Neural cell (in vitro differentiated cells): ENCODE data around the gene INPP5F. TPM values are rescaled to one million over a fixed set of nuclear protein-coding genes. Genes with fewer than 3 reads are reported as not detected.

Experiments
- H2AFZ ChIP-seq: fragments of 200-600, 300-800 bp; sonication (generic), shearing (Covaris generic); 2 replicates; pipeline ENCODE4 v1.6.0; 2014; ENCODE audit warnings: low read depth, mild to moderate bottlenecking, antibody characterized with exemption, low read length, moderate library complexity
- H3F3A ChIP-seq: fragments of 200-600 bp; shearing (Covaris generic); 2 replicates; pipeline ENCODE4 v1.6.1; 2016; ENCODE audit warnings: mild to moderate bottlenecking, moderate library complexity, mixed read lengths, antibody characterized with exemption, low read length; ENCODE audit not compliant: insufficient read depth, poor library complexity, severe bottlenecking
- H3K27ac ChIP-seq: fragments of 200-600, 300-800 bp; sonication (generic), shearing (Covaris generic); 2 replicates; pipeline ENCODE4 v1.5.1; 2014; ENCODE audit warnings: mild to moderate bottlenecking, low read length, moderate library complexity
- H3K27me3 ChIP-seq: fragments of 300-800, 200-600 bp; sonication (generic), shearing (Covaris generic); 2 replicates; pipeline ENCODE4 v1.6.0; 2014; ENCODE audit warnings: mild to moderate bottlenecking, low read depth, low read length, moderate library complexity; ENCODE audit not compliant: insufficient read depth
- H3K36me3 ChIP-seq: fragments of 300-800, 200-600 bp; sonication (generic), shearing (Covaris generic); 2 replicates; pipeline ENCODE4 v1.5.1; 2014; ENCODE audit warnings: mild to moderate bottlenecking, antibody characterized with exemption, low read length, moderate library complexity; ENCODE audit not compliant: insufficient read depth
- H3K4me2 ChIP-seq: fragments of 300-800, 200-600 bp; sonication (generic), shearing (Covaris generic); 2 replicates; pipeline ENCODE4 v1.6.0; 2014; ENCODE audit warnings: mild to moderate bottlenecking, low read length
- H3K4me3 ChIP-seq: fragments of 300-800, 200-600 bp; sonication (generic), shearing (Covaris generic); 2 replicates; pipeline ENCODE4 v1.5.1; 2014; ENCODE audit warnings: mild to moderate bottlenecking, low read length, moderate library complexity
- H3K79me2 ChIP-seq: fragments of 200-600 bp; shearing (Covaris generic); replicated peaks from 2 replicates; pipeline ENCODE4 v1.6.0; 2014; ENCODE audit warnings: mild to moderate bottlenecking, low read length, moderate library complexity; ENCODE audit not compliant: insufficient read depth
- H3K9ac ChIP-seq: fragments of 300-800, 200-600 bp; sonication (generic), shearing (Covaris generic); 2 replicates; pipeline ENCODE4 v1.6.1; 2016; ENCODE audit warnings: mild to moderate bottlenecking, low read length, mixed read lengths
- H3K9me2 ChIP-seq: fragments of 200-600 bp; shearing (Covaris generic); 2 replicates; pipeline ENCODE4 v1.6.1; 2016; ENCODE audit warnings: mild to moderate bottlenecking, low read length, mixed read lengths; ENCODE audit not compliant: insufficient read depth
- H3K9me3 ChIP-seq: fragments of 200-600, 300-800 bp; sonication (generic), shearing (Covaris generic); 2 replicates; pipeline ENCODE4 v1.6.1; 2016; ENCODE audit warnings: mild to moderate bottlenecking, mixed run types, low read length, moderate library complexity, mixed read lengths
- H4K20me1 ChIP-seq: fragments of 200-600 bp; shearing (Covaris generic); 2 replicates; pipeline ENCODE4 v1.6.1; 2016; ENCODE audit warnings: mild to moderate bottlenecking, mixed run types; ENCODE audit not compliant: insufficient read depth
- CTCF ChIP-seq: fragments of 450-650 bp; IDR thresholded peaks from 2 replicates; pipeline ENCODE4 v1.5.1; 2014; ENCODE audit warnings: antibody characterized with exemption, mild to moderate bottlenecking, moderate library complexity; ENCODE audit not compliant: poor library complexity, severe bottlenecking
- EP300 ChIP-seq: fragments of 450-650 bp; conservative IDR thresholded peaks from 2 replicates; pipeline ENCODE4 v1.6.1; 2014; ENCODE audit warnings: antibody characterized with exemption, mild to moderate bottlenecking, moderate library complexity; ENCODE audit not compliant: poor library complexity, severe bottlenecking
- EZH2 ChIP-seq: fragments of 200-600, 300-800 bp; shearing (Covaris generic), sonication (generic); IDR thresholded peaks from 2 replicates; pipeline ENCODE4 v1.6.1; 2014; ENCODE audit warnings: antibody characterized with exemption, low read length, borderline replicate concordance, mild to moderate bottlenecking; ENCODE audit not compliant: insufficient read depth, poor library complexity, severe bottlenecking
- MXI1 ChIP-seq: fragments of 450-650 bp; conservative IDR thresholded peaks from 2 replicates; pipeline ENCODE4 v1.6.1; 2014; ENCODE audit warnings: antibody characterized with exemption, mild to moderate bottlenecking; ENCODE audit not compliant: poor library complexity, severe bottlenecking
- POLR2AphosphoS5 ChIP-seq: IDR thresholded peaks from 2 replicates; pipeline ENCODE4 v1.6.1; 2012
- RAD21 ChIP-seq: fragments of 450-650 bp; conservative IDR thresholded peaks from 2 replicates; pipeline ENCODE4 v1.6.1; 2014; ENCODE audit warnings: antibody characterized with exemption, mild to moderate bottlenecking, moderate library complexity
- REST ChIP-seq: IDR thresholded peaks from 2 replicates; pipeline ENCODE4 v1.6.1; 2012; ENCODE audit warnings: borderline replicate concordance
- SMC3 ChIP-seq: fragments of 450-650 bp; conservative IDR thresholded peaks from 2 replicates; pipeline ENCODE4 v1.6.1; 2014; ENCODE audit warnings: antibody characterized with exemption, mild to moderate bottlenecking, moderate library complexity; ENCODE audit not compliant: poor library complexity
- TAF1 ChIP-seq: IDR thresholded peaks from 2 replicates; pipeline ENCODE4 v1.6.1; 2012; ENCODE audit warnings: low read depth
- polyA plus RNA-seq: library from polyadenylated mRNA; depleted of rRNA; stranded (reverse); fragments of >200 nt; gene quantifications from 2 replicates; pipeline ENCODE4 v1.2.3, GENCODE V29; 2014

Gene INPP5F
- polyA plus RNA-seq, 1 donor from 2014 or later: 114 TPM

- H3K9me2 ChIP-seq: no peaks in the 10 kb centered on the region
- H3F3A ChIP-seq: no peaks in the 10 kb centered on the region
- no peak overlapping the region for H3K4me2 ChIP-seq
- no peaks in the 10 kb centered on the region for H3K36me3 ChIP-seq
- H2AFZ ChIP-seq: no peak overlapping the region
- H3K4me3 ChIP-seq: no peak overlapping the region
- H3K27ac ChIP-seq: no peak overlapping the region
- H4K20me1 ChIP-seq: no peaks in the 10 kb centered on the region
- H3K27me3 ChIP-seq: no peaks in the 10 kb centered on the region
- H3K9me3 ChIP-seq: no peaks in the 10 kb centered on the region
- H3K9ac ChIP-seq: no peak overlapping the region
- H3K79me2 ChIP-seq: no peaks in the 10 kb centered on the region
- TF ChIP-seq CTCF (no peak), MXI1 (no peak), RAD21 (no peak), REST (no peak), TAF1 (no peak), EP300 (no peak), EZH2 (no peak), SMC3 (no peak), POLR2AphosphoS5 (no peak)
Observed at GRCh38 chr10:119753309-119753708, 27.5 kb downstream of the INPP5F start.

- H3K27ac ChIP-seq: no peak overlapping the region
- no peak for TF ChIP-seq TAF1
- TF ChIP-seq SMC3: no peak
- H3K4me3 ChIP-seq: no peak overlapping the region
- H3K36me3 ChIP-seq: no peaks in the 10 kb centered on the region
- no peaks in the 10 kb centered on the region for H3F3A ChIP-seq
- no peaks in the 10 kb centered on the region for H3K79me2 ChIP-seq
- H3K9me2 ChIP-seq: no peaks in the 10 kb centered on the region
- H2AFZ ChIP-seq: no peak overlapping the region
- H3K27me3 ChIP-seq: no peaks in the 10 kb centered on the region
- H4K20me1 ChIP-seq: no peaks in the 10 kb centered on the region
- H3K4me2 ChIP-seq: no peak overlapping the region
- H3K9ac ChIP-seq: no peak overlapping the region
- H3K9me3 ChIP-seq: no peaks in the 10 kb centered on the region
Observed at GRCh38 chr10:119754085-119754484, 28.2 kb downstream of the INPP5F start.

- Histone ChIP-seq H2AFZ (no peak overlapping the region), H4K20me1 (no peaks in the 10 kb centered on the region), H3K36me3 (no peaks in the 10 kb centered on the region), H3K27me3 (no peaks in the 10 kb centered on the region), H3K9me3 (no peaks in the 10 kb centered on the region), H3K9ac (no peak overlapping the region), H3K9me2 (no peaks in the 10 kb centered on the region), H3K4me3 (no peak overlapping the region), H3F3A (no peaks in the 10 kb centered on the region), H3K27ac (no peak overlapping the region), H3K79me2 (no peaks in the 10 kb centered on the region), H3K4me2 (no peak overlapping the region)
- no peak for TF ChIP-seq TAF1
Observed at GRCh38 chr10:119754936-119755335, 29.1 kb downstream of the INPP5F start.
